H1 (cell line): Measurements from ENCODE around the gene RPS21. TPM values are rescaled to one million over a fixed set of nuclear protein-coding genes. Genes with fewer than 3 reads are reported as not detected.

Experiments
- CTCF ChIA-PET: fragments of 300-600 bp; sonication (Branson Sonifier 250); formaldehyde crosslinking; loops from one replicate; lab custom pipeline; 2021; ENCODE audit not compliant: partially characterized antibody; lab: Charles Lee
- POLR2A ChIA-PET: fragments of 300-600 bp; sonication (Branson Sonifier 250); formaldehyde crosslinking; loops from one replicate; lab custom pipeline; 2021; ENCODE audit warnings: inconsistent platforms; ENCODE audit not compliant: partially characterized antibody; lab: Charles Lee
- DNase-seq, 2 experiments: peaks; one replicate each; pipeline versions ENCODE4 v3.0.0 to v3.0.0-alpha.2; 2010 to 2022; ENCODE audit warnings: low spot score in 2 of 2, low read depth in 1 of 2, mixed read lengths in 1 of 2
- FAIRE-seq: peaks from 2 replicates; lab custom pipeline; 2011; peaks lifted over from hg19 to GRCh38; lab: Jason Lieb, UNC
- H2AFZ ChIP-seq: 2 replicates; pipeline ENCODE4 v1.8.1; 2012; ENCODE audit warnings: low read length, inconsistent platforms
- H2AK5ac ChIP-seq: 2 replicates; pipeline ENCODE4 v1.6.1; 2013; ENCODE audit warnings: low read depth, low read length
- H2BK120ac ChIP-seq: replicated peaks from 2 replicates; pipeline ENCODE3; 2013; ENCODE audit warnings: low read depth, low read length, inconsistent platforms
- H2BK12ac ChIP-seq: 2 replicates; pipeline ENCODE4 v1.6.1; 2013; ENCODE audit warnings: low read depth, low read length
- H2BK15ac ChIP-seq: 2 replicates; pipeline ENCODE4 v1.6.1; 2013; ENCODE audit warnings: low read length
- H2BK20ac ChIP-seq: 2 replicates; pipeline ENCODE4 v1.6.1; 2013; ENCODE audit warnings: low read length
- H2BK5ac ChIP-seq: 2 replicates; pipeline ENCODE4 v1.6.1; 2013; ENCODE audit warnings: low read depth, low read length
- H3K14ac ChIP-seq: 2 replicates; pipeline ENCODE4 v1.6.1; 2013; ENCODE audit warnings: inconsistent platforms; ENCODE audit not compliant: insufficient read length
- H3K18ac ChIP-seq: 2 replicates; pipeline ENCODE4 v1.6.1; 2013; ENCODE audit warnings: low read length; ENCODE audit errors: extremely low read depth
- H3K23ac ChIP-seq: 2 replicates; pipeline ENCODE4 v1.6.1; 2013; ENCODE audit warnings: inconsistent platforms; ENCODE audit not compliant: insufficient read length
- H3K23me2 ChIP-seq: 2 replicates; pipeline ENCODE4 v1.6.1; 2013; ENCODE audit warnings: low read depth, low read length
- H3K27ac ChIP-seq: 2 replicates; pipeline ENCODE4 v1.6.1; 2011; ENCODE audit warnings: low read depth, low read length, inconsistent platforms
- H3K27me3 ChIP-seq, 4 experiments: replicated peaks in 1 of 4; 1 replicate in 1 of 4; 2 replicates in 3 of 4; pipeline versions ENCODE4 v1.6.1 to v1.8.1; 2011 to 2013; ENCODE audit warnings: low read length in 3 of 4, mild to moderate bottlenecking in 3 of 4, inconsistent platforms in 2 of 4, mixed read lengths in 2 of 4, moderate library complexity in 1 of 4; ENCODE audit not compliant: control insufficient read depth in 3 of 4, insufficient read depth in 3 of 4; ENCODE audit errors: extremely low read depth in 1 of 4
- H3K36me3 ChIP-seq, 4 experiments: 2 replicates each; pipeline versions ENCODE4 v1.6.1 to v1.8.1; 2011 to 2013; ENCODE audit warnings: mild to moderate bottlenecking in 4 of 4, low read length in 3 of 4, moderate library complexity in 2 of 4, control low read depth in 1 of 4, inconsistent platforms in 1 of 4; ENCODE audit not compliant: insufficient read depth in 4 of 4, control insufficient read depth in 2 of 4
- H3K4ac ChIP-seq: replicated peaks from 2 replicates; pipeline ENCODE3; 2013; ENCODE audit warnings: low read length, low read depth, mixed read lengths, inconsistent platforms; ENCODE audit not compliant: insufficient read length
- H3K4me1 ChIP-seq, 4 experiments: replicated peaks in 1 of 4; 1 replicate in 1 of 4; 2 replicates in 3 of 4; pipeline versions ENCODE4 v1.6.1 to v1.8.1; 2011 to 2013; ENCODE audit warnings: low read length in 3 of 4, inconsistent platforms in 2 of 4, mixed read lengths in 1 of 4; ENCODE audit not compliant: insufficient read depth in 4 of 4, control insufficient read depth in 3 of 4
- H3K4me2 ChIP-seq, 2 experiments: 2 replicates each; pipeline versions ENCODE4 v1.6.1 to v1.8.1; 2011 to 2013; ENCODE audit warnings: low read depth in 2 of 2, low read length in 2 of 2, control low read depth in 1 of 2, inconsistent platforms in 1 of 2, mild to moderate bottlenecking in 1 of 2; ENCODE audit not compliant: insufficient read depth in 1 of 2
- H3K4me3 ChIP-seq, 4 experiments: fragments of 200-600, 300-600 bp in 1 of 4; sonication (generic), shearing (Covaris generic), sonication (Bioruptor Twin) in 1 of 4; 2 replicates each; pipeline versions ENCODE4 v1.5.1 to v1.8.1; 2011 to 2016; ENCODE audit warnings: low read length in 4 of 4, low read depth in 3 of 4, control low read depth in 2 of 4, inconsistent platforms in 2 of 4, mild to moderate bottlenecking in 2 of 4, mixed read lengths in 1 of 4, moderate library complexity in 1 of 4; ENCODE audit not compliant: insufficient read depth in 2 of 4; ENCODE audit errors: extremely low read depth in 1 of 4
- H3K56ac ChIP-seq: replicated peaks from 2 replicates; pipeline ENCODE3; 2013; ENCODE audit warnings: low read depth, mild to moderate bottlenecking, mixed read lengths, low read length, inconsistent platforms; ENCODE audit not compliant: insufficient read length
- H3K79me1 ChIP-seq: 2 replicates; pipeline ENCODE4 v1.6.1; 2013; ENCODE audit warnings: low read depth, low read length, control low read depth
- H3K79me2 ChIP-seq, 2 experiments: 2 replicates each; pipeline versions ENCODE4 v1.6.1 to v1.8.1; 2012 to 2013; ENCODE audit warnings: low read length in 2 of 2, mild to moderate bottlenecking in 2 of 2, inconsistent platforms in 1 of 2; ENCODE audit not compliant: insufficient read depth in 2 of 2, control insufficient read depth in 1 of 2
- H3K9ac ChIP-seq, 4 experiments: replicated peaks in 1 of 4; 1 replicate in 1 of 4; 2 replicates in 3 of 4; pipeline versions ENCODE4 v1.6.1 to v1.8.1; 2011 to 2013; ENCODE audit warnings: low read depth in 3 of 4, low read length in 3 of 4, control low read depth in 2 of 4, mild to moderate bottlenecking in 2 of 4, moderate library complexity in 2 of 4, inconsistent platforms in 1 of 4; ENCODE audit errors: extremely low read depth in 1 of 4
- H3K9me3 ChIP-seq, 2 experiments: 2 replicates each; pipeline versions ENCODE4 v1.6.1 to v1.8.1; 2012 to 2013; ENCODE audit warnings: mild to moderate bottlenecking in 2 of 2, moderate library complexity in 2 of 2, control low read depth in 1 of 2, inconsistent platforms in 1 of 2, low read depth in 1 of 2, low read length in 1 of 2, mixed read lengths in 1 of 2; ENCODE audit not compliant: insufficient read depth in 2 of 2
- H4K20me1 ChIP-seq, 2 experiments: replicated peaks in 1 of 2; 2 replicates each; pipeline versions ENCODE3 to v1.8.1; 2011 to 2013; ENCODE audit warnings: inconsistent platforms in 2 of 2, low read length in 2 of 2, mild to moderate bottlenecking in 1 of 2; ENCODE audit not compliant: insufficient read depth in 2 of 2, control insufficient read depth in 1 of 2
- H4K5ac ChIP-seq: 2 replicates; pipeline ENCODE4 v1.6.1; 2013; ENCODE audit warnings: low read length, low read depth, mixed read lengths, inconsistent platforms; ENCODE audit not compliant: insufficient read length
- H4K8ac ChIP-seq: 2 replicates; pipeline ENCODE4 v1.8.0; 2013; ENCODE audit warnings: mild to moderate bottlenecking, moderate library complexity, low read length, inconsistent platforms; ENCODE audit not compliant: insufficient read depth; ENCODE audit errors: extremely low read depth
- H4K91ac ChIP-seq: replicated peaks from 2 replicates; pipeline ENCODE3; 2013; ENCODE audit warnings: low read length, mixed read lengths, inconsistent platforms; ENCODE audit not compliant: insufficient read length
- BACH1 ChIP-seq: IDR thresholded peaks from 2 replicates; pipeline ENCODE4 v1.6.1; 2012; ENCODE audit warnings: low read length, improper control_type of control experiment
- BRCA1 ChIP-seq: IDR thresholded peaks from 2 replicates; pipeline ENCODE4 v1.6.1; 2012; ENCODE audit warnings: low read depth, low read length, improper control_type of control experiment
- CTBP2 ChIP-seq: IDR thresholded peaks from 2 replicates; pipeline ENCODE4 v1.7.0; 2011; ENCODE audit warnings: borderline replicate concordance, mild to moderate bottlenecking, moderate library complexity, mixed read lengths, low read length; ENCODE audit not compliant: insufficient read depth, insufficient read length
- EGR1 ChIP-seq: IDR thresholded peaks from 2 replicates; pipeline ENCODE4 v1.6.1; 2011; ENCODE audit warnings: low read depth, low read length, borderline replicate concordance
- KDM1A ChIP-seq: fragments of 200-600, 300-600 bp; sonication (generic); IDR thresholded peaks from 2 replicates; pipeline ENCODE4 v1.7.1; 2016; ENCODE audit warnings: mild to moderate bottlenecking, low read length, borderline replicate concordance
- PHF8 ChIP-seq: fragments of 200-600 bp; sonication (generic); conservative IDR thresholded peaks from 2 replicates; pipeline ENCODE4 v1.7.1; 2012; ENCODE audit warnings: low read depth, mild to moderate bottlenecking, inconsistent platforms, low read length, moderate library complexity
- POLR2AphosphoS5 ChIP-seq: IDR thresholded peaks from 2 replicates; pipeline ENCODE4 v1.6.1; 2011; ENCODE audit warnings: low read depth, low read length
- RNF2 ChIP-seq: fragments of 200-900, 300-1000 bp; sonication (generic); IDR thresholded peaks from 2 replicates; pipeline ENCODE4 v1.7.1; 2016; ENCODE audit warnings: borderline replicate concordance, low read depth, mild to moderate bottlenecking, antibody characterized with exemption, low read length; ENCODE audit not compliant: poor library complexity, severe bottlenecking; ENCODE audit errors: missing control alignments
- WGBS, 2 experiments: shearing (Covaris generic) in 1 of 2; methylation state at CpG; one replicate each; pipeline versions ENCODE4 v1.1.6 to v1.1.7; 2013 to 2015; ENCODE audit warnings: low lambda C conversion rate in 2 of 2, mixed read lengths in 2 of 2, inconsistent platforms in 1 of 2, low coverage in 1 of 2, missing lambda C conversion rate in 1 of 2; ENCODE audit not compliant: insufficient replicate concordance in 2 of 2, insufficient coverage in 1 of 2, insufficient read length in 1 of 2; ENCODE audit errors: extremely low coverage in 1 of 2, missing lambda C conversion rate in 1 of 2; 5-methylcytosine and 5-hydroxymethylcytosine counted together
- polyA plus RNA-seq, 7 experiments: library from polyadenylated mRNA; depleted of rRNA in 3 of 7; stranded (reverse) in 5 of 7; unstranded in 2 of 7; fragments of >200 nt in 5 of 7; fragments of 200-250 nt in 2 of 7; gene quantifications; 1 replicate in 5 of 7; 2 replicates in 1 of 7; 4 replicates in 1 of 7; pipeline versions ENCODE4 v1.2.1 to v1.2.3, GENCODE V29; 2011 to 2013; ENCODE audit warnings: missing spikeins in 2 of 7, mixed read lengths in 2 of 7
- total RNA-seq: library from RNA; stranded (reverse); fragmentation: NEBNext Ultra II Directional; extraction: Animal tissue kit (Norgen Biotek cat#: 25700); gene quantifications from 2 replicates; pipeline ENCODE4 v1.2.1, GENCODE V29; 2021
- TF ChIP-seq, protein P1 (sequence below): IDR thresholded peaks from 2 replicates; pipeline ENCODE4 v1.6.1; 2011; ENCODE audit warnings: low read length, improper control_type of control experiment

Gene RPS21
- total and polyA plus RNA-seq, 2 of the 8 experiments (the other 6 are each of a cell fraction or from before 2014, with no cell fraction given), result 1,787 to 7,219 TPM

GRCh38 chr20:62351469-62352401, 35.2 kb upstream of the RPS21 start:
- H3K18ac ChIP-seq, result no peak overlapping the region; the same call in 1 of the 2 replicates
- no peak overlapping the region for H3K4ac ChIP-seq
- H3K14ac ChIP-seq, result no peak overlapping the region
- no peaks in the 10 kb centered on the region; the same call in 1 of the 2 replicates for H3K23me2 ChIP-seq
- no peak overlapping the region for H2AFZ ChIP-seq
- peaks cover 0 to 26% (median 19%) of the 10 kb centered on the region in 4 experiments; a peak in 6 of 7 replicates for H3K4me1 ChIP-seq
- no peak overlapping the region for H3K56ac ChIP-seq
- no peak overlapping the region for H3K23ac ChIP-seq
- peaks cover 0 to 3% of the 10 kb centered on the region in 2 experiments; a peak in 2 of 4 replicates for H3K9me3 ChIP-seq
- no peak overlapping the region; the same call in 1 of the 2 replicates for H2BK5ac ChIP-seq
- H3K4me2 ChIP-seq, result no peak overlapping the region
- H2AK5ac ChIP-seq, result no peak overlapping the region
- H4K8ac ChIP-seq, result no peak overlapping the region
- H3K27ac ChIP-seq, result no peak overlapping the region
- H2BK12ac ChIP-seq, result no peak overlapping the region
- FAIRE-seq (no peak), DNase-seq (no peak)
- peaks cover 19 to 43% (median 39%) of the 10 kb centered on the region in 4 experiments; a peak in 7 of 8 replicates for H3K36me3 ChIP-seq
- H4K5ac ChIP-seq, result no peak overlapping the region
- ChIA-PET CTCF (interaction anchor here (0.7 to 2.7 kb wide), 3 partner anchors 9 to 31 kb away, joined by 5 to 13 read pairs (median 7); no protein-coding TSS in a partner anchor), POLR2A (interaction anchor here (1.5 to 12.3 kb wide), 4 partner anchors 12 to 37 kb away, joined by 3 to 114 read pairs (median 50); partner anchors contain the start of gene LAMA5)
- WGBS, 2 experiments, result 94% methylated on average over 45 of the region's 60 CpGs; no CpG with 5 or more reads in 1 of the 2 experiments
- no peak overlapping the region for H2BK120ac ChIP-seq
- no peak overlapping the region for H4K91ac ChIP-seq
- no peak overlapping the region for H2BK20ac ChIP-seq
- no peak overlapping the region for H3K4me3 ChIP-seq
- H3K79me1 ChIP-seq, result peaks cover 18% of the 10 kb centered on the region
- H2BK15ac ChIP-seq, result no peak overlapping the region
- H3K79me2 ChIP-seq, result peaks cover 10 to 33% of the 10 kb centered on the region in 2 experiments; a peak in 3 of 4 replicates
- H4K20me1 ChIP-seq, result peaks cover 0 to 20% of the 10 kb centered on the region in 2 experiments
- no peaks in the 10 kb centered on the region for H3K27me3 ChIP-seq
- H3K9ac ChIP-seq, result no peak overlapping the region
- TF ChIP-seq BRCA1, result no peak
- no peak for TF ChIP-seq POLR2AphosphoS5
- TF ChIP-seq RNF2, result no peak
- TF ChIP-seq, protein P1, sequence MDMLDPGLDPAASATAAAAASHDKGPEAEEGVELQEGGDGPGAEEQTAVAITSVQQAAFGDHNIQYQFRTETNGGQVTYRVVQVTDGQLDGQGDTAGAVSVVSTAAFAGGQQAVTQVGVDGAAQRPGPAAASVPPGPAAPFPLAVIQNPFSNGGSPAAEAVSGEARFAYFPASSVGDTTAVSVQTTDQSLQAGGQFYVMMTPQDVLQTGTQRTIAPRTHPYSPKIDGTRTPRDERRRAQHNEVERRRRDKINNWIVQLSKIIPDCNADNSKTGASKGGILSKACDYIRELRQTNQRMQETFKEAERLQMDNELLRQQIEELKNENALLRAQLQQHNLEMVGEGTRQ, result no peak
- no peak for TF ChIP-seq EGR1
- no peak for TF ChIP-seq CTBP2
- no peak for TF ChIP-seq BACH1
- TF ChIP-seq PHF8, result no peak
- no peak for TF ChIP-seq KDM1A
